ENCODE data around the gene C8B.

The C8B gene

GRCh38 chr1:56905667-56906066 lies 60.1 kb downstream of the C8B start:
- in situ Hi-C loops (cut with MboI; ENCODE audit: low sequenced_read_pairs): no loop called here

GRCh38 chr1:56904663-56905397 lies 61.0 kb downstream of the C8B start:
- in situ Hi-C loops (cut with MboI; ENCODE audit: low sequenced_read_pairs): no loop called here

DNA sequence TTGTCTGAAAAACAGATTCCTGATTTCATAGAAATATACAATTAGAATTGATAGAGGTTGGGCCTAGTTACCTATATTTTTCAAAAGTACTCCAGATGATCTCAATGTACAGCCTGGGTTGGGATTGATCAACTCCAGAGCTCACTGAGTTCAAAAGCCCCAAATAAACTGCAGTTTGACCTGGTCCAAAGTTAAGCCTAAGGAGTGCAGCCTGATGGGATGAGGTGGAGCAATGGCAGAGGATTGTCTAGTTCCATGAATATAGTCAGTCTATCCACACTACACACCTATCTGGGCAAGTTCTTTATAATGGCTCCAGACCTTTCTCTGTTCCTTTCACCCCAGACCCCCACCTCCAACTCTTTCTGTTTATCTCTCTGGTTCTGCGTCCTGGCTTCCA lies 62.0 kb downstream of the C8B start:
- in situ Hi-C loops (cut with MboI; ENCODE audit: low sequenced_read_pairs): no loop called here

GRCh38 chr1:56901716-56902115 lies 64.1 kb downstream of the C8B start:
- in situ Hi-C loops (cut with MboI; ENCODE audit: low sequenced_read_pairs): no loop called here

DNA sequence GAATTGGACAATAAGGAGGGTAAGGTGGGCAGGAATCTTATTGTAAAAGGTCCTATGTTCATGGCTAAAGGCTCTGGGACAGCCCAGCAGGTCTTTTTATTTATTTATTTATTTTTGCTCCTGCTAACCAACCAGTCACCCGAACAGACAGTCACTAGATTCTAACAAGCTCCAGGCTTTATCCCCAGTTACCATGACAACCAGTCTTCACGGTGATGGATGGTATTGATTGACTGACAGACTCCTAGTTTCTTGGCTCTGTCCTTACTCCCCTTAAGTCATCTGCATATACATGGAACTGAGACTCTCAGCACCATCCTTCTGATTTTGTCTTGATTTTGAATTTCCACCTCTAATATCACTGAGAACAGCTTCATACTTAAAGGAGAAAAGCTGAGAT lies 66.9 kb downstream of the C8B start:
- in situ Hi-C loops (cut with MboI; ENCODE audit: low sequenced_read_pairs): no loop called here

DNA sequence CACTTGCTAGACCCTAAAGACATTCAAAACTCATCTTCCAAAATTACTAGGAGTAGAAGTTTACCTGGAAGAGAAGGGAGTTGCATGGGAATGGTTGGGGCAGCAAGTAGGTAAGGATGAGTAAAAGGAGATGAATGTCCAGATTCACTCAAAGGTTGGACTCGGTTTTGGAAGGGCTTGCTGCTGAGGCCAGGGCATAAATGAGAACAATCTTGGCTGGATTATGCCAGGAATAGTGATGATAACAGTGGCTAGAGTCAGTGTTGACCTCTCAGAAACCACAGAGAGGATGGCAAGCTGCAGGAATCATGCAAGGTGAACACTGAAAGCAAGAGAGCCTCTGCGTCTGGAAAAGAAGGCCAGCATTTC lies 67.8 kb downstream of the C8B start:
- in situ Hi-C loops (cut with MboI; ENCODE audit: low sequenced_read_pairs): no loop called here

DNA sequence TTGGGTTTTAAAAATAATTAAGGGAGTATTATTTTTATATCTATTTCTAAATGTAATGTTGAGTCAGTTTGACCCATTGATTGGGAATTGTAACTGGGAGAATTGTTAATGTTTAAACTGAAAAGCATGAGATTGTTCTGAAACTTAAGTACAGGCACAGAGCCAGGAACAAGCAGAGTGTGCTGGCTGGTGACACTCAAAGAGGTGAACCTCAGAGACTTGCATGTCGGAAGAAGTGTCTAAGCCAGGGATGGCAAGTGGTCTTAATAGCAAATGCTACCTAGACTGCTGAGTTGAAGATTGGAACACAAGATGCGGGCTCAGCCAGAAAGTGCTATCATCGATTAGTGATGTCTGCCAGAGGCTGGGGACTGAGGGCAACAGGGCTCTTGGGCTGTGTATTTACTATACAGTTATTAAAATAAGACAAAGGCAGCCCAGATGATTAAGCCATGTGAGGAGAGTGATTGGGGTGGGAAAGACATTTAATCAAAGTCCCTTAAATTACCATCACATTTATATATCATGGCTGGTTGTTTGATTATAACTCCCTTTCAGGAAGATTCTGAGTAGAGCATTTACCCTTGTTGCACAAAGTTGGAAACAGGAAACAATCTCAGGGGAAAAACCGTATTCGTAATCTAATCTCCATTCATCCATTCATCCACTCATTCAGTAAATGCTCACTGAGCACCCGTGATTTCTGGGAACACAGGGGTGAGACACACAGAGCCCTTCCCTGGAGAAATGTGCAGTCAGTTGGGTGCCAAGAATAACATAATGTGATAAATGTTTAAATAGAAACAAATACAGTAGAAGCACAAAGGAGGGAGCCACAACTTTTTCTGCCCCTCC lies 68.4 kb downstream of the C8B start:
- in situ Hi-C loops (cut with MboI; ENCODE audit: low sequenced_read_pairs): no loop called here

GRCh38 chr1:56894014-56894413 lies 71.8 kb downstream of the C8B start:
- in situ Hi-C loops (cut with MboI; ENCODE audit: low sequenced_read_pairs): no loop called here

DNA sequence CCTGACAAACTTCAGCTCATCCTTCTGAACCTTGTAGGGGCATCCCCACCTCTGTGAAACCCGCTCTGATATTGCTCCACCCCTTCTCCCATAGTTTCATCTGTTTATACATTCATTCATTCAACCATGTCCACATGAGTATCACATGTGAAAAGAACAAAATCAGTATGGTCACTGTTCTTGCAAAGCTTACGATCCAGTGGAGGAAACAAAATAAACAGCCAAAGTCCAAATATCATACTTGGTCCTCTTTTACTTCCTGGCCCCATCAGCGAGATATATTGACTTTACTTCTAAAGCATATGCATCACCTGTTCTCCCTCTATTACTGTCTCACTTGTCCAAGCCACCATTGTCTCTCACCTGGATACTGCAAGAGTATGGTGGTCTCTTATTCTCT lies 75.6 kb downstream of the C8B start:
- in situ Hi-C loops (cut with MboI; ENCODE audit: low sequenced_read_pairs): no loop called here

DNA sequence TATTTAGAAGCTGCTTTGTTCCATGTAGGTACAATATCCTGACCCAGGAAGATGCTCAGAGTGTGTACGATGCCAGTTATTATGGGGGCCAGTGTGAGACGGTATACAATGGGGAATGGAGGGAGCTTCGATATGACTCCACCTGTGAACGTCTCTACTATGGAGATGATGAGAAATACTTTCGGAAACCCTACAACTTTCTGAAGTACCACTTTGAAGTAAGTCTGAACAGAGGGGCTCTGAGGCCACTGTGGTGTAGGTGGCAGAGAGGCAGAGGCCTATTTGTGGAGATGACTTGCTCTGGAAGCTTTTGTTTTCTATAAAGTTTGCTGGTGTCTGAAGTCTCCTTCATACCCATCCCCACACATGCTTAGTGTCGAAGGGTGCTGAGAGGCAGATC lies 84.4 kb downstream of the C8B start:
- in situ Hi-C loops (cut with MboI; ENCODE audit: low sequenced_read_pairs): no loop called here

DNA sequence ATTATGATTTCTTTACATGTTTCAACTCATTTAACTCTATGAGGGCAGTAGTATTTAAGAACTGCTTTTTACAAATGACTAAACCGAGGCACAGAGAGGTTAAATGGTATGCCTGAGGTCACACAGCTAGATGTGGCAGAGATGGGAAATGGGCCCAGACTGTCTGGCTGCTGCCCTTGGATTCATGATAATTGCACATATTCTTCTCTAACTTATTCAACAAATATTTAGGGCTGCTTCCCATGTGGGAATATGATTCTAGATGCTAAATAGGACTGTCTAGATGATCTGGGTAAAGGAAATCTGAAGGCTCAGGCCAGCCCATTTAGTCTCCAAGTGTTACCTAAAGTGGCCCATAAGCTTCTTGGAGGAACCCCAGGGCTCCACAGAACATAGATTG lies 85.0 kb downstream of the C8B start:
- in situ Hi-C loops (cut with MboI; ENCODE audit: low sequenced_read_pairs): no loop called here
